PC-3 (cell line): ENCODE results near the gene ADSS1. TPM values are rescaled to one million over a fixed set of nuclear protein-coding genes. Genes with fewer than 3 reads are reported as not detected.
A peak's percentile ranks its signal among the peaks of the same experiment; 100 is the strongest.

Experiments used
- ATAC-seq: fragments of 200-7000 bp; cut with Tn5 transposase; 2 replicates; pipeline ENCODE4 v1.9.1; 2020; ENCODE audit warnings: mild to moderate bottlenecking, moderate library complexity
- BruUV-seq: library from RNA; stranded (reverse); fragments of 400-500 nt; replicated peaks from 2 replicates; lab custom pipeline; 2021; lab: Mats Ljungman, UMichigan
- CTCF ChIA-PET: fragments of 300-600 bp; sonication (Branson Sonifier 250); formaldehyde crosslinking; loops from one replicate; lab custom pipeline; 2022; ENCODE audit warnings: antibody characterized with exemption; lab: Charles Lee
- POLR2A ChIA-PET: fragments of 300-600 bp; sonication (Branson Sonifier 250); formaldehyde crosslinking; loops from one replicate; lab custom pipeline; 2022; ENCODE audit warnings: antibody characterized with exemption; ENCODE audit not compliant: unreplicated experiment; lab: Charles Lee
- DNase-seq: peaks from one replicate; pipeline ENCODE4 v3.0.0-alpha.2; 2015
- H2AFZ ChIP-seq: fragments of 300-600 bp; sonication (generic); 2 replicates; pipeline ENCODE4 v1.6.0; 2016; ENCODE audit warnings: antibody characterized with exemption, low read length
- H3F3A ChIP-seq: fragments of 300-600 bp; sonication (generic); one replicate; pipeline ENCODE4 v1.6.0; 2017; ENCODE audit warnings: antibody characterized with exemption, low read length, control low read depth, mild to moderate bottlenecking; ENCODE audit not compliant: unreplicated experiment
- H3K27ac ChIP-seq: fragments of 300-600 bp; sonication (generic); 2 replicates; pipeline ENCODE4 v1.5.1; 2016; ENCODE audit warnings: mild to moderate bottlenecking, low read length
- H3K27me3 ChIP-seq: fragments of 300-600 bp; sonication (generic); 2 replicates; pipeline ENCODE4 v1.6.1; 2016; ENCODE audit warnings: low read length, mixed read lengths
- H3K36me3 ChIP-seq: fragments of 300-600 bp; sonication (generic); 2 replicates; pipeline ENCODE4 v1.6.1; 2016; ENCODE audit warnings: low read depth, mixed run types, low read length, mixed read lengths
- H3K4me1 ChIP-seq: fragments of 300-600 bp; sonication (generic); 2 replicates; pipeline ENCODE4 v1.5.1; 2016; ENCODE audit warnings: low read length; ENCODE audit not compliant: insufficient read depth
- H3K4me2 ChIP-seq: fragments of 300-600 bp; sonication (generic); 2 replicates; pipeline ENCODE4 v1.6.0; 2016; ENCODE audit warnings: low read length
- H3K4me3 ChIP-seq: fragments of 300-600 bp; sonication (generic); 2 replicates; pipeline ENCODE4 v1.5.1; 2016; ENCODE audit warnings: mild to moderate bottlenecking, low read length, mixed read lengths
- H3K79me2 ChIP-seq: fragments of 300-600 bp; sonication (generic); 2 replicates; pipeline ENCODE4 v1.6.1; 2017; ENCODE audit warnings: low read length, mixed read lengths
- H3K9ac ChIP-seq: fragments of 300-600 bp; sonication (generic); 2 replicates; pipeline ENCODE4 v1.6.0; 2016; ENCODE audit warnings: mild to moderate bottlenecking, low read length
- H3K9me2 ChIP-seq: fragments of 300-600 bp; sonication (generic); replicated peaks from 2 replicates; pipeline ENCODE4 v1.6.1; 2016; ENCODE audit warnings: mixed run types, low read length, mixed read lengths
- H3K9me3 ChIP-seq: fragments of 300-600 bp; sonication (generic); 2 replicates; pipeline ENCODE4 v1.6.1; 2016; ENCODE audit warnings: low read length, mixed read lengths
- H4K20me1 ChIP-seq: fragments of 300-600 bp; sonication (generic); 2 replicates; pipeline ENCODE4 v1.6.1; 2016; ENCODE audit warnings: low read length, mixed read lengths
- CTCF ChIP-seq: fragments of 300-600 bp; sonication (generic); conservative IDR thresholded peaks from 2 replicates; pipeline ENCODE4 v1.5.1; 2017; ENCODE audit warnings: antibody characterized with exemption, low read depth, mild to moderate bottlenecking, low read length
- EZH2 ChIP-seq: fragments of 300-600 bp; sonication (generic); IDR thresholded peaks from one replicate; pipeline ENCODE4 v1.6.1; 2017; ENCODE audit warnings: antibody characterized with exemption, mild to moderate bottlenecking, low read length; ENCODE audit not compliant: unreplicated experiment
- EZH2phosphoT487 ChIP-seq: fragments of 300-600 bp; sonication (generic); IDR thresholded peaks from 2 replicates; pipeline ENCODE4 v1.6.1; 2018; ENCODE audit warnings: mild to moderate bottlenecking, antibody characterized with exemption, low read length, borderline replicate concordance
- intact Hi-C: fragments of 100-400 bp; cut with micrococcal nuclease; formaldehyde crosslinking; loops from 2 replicates; pipeline ENCODE4 v1.9.0; 2023
- total RNA-seq: library from RNA; depleted of rRNA; stranded (reverse); fragments of >200 nt; gene quantifications from 2 replicates; pipeline ENCODE4 v1.2.3, GENCODE V29; 2014

The ADSS1 gene
- total RNA-seq, 1 experiment from 2014 or later = 7.9 TPM

GRCh38 chr14:104724407-104724980 lies 465 bp downstream of the ADSS1 start:
- TF ChIP-seq EZH2phosphoT487 (no peak), CTCF (no peak), EZH2 (no peak)
- Histone ChIP-seq H4K20me1 (no peaks in the 10 kb centered on the region), H3K27ac (no peak overlapping the region), H3K27me3 (no peaks in the 10 kb centered on the region), H2AFZ (0 out of 2 replicates have a peak overlapping the region, but pooled peaks have one; percentile 59), H3K4me2 (peak overlapping the region; percentile 100), H3K4me1 (peaks cover 7% of the 10 kb centered on the region), H3F3A (no peaks in the 10 kb centered on the region), H3K9me3 (no peaks in the 10 kb centered on the region), H3K9ac (peak overlapping the region; percentile 57), H3K4me3 (peak overlapping the region; percentile 78), H3K79me2 (no peaks in the 10 kb centered on the region), H3K9me2 (no peaks in the 10 kb centered on the region), H3K36me3 (peaks cover 5% of the 10 kb centered on the region; the same call in 1 of the 2 replicates)
- no peak for DNase-seq
- BruUV-seq = TSS peak; percentile 20
- ATAC-seq = peak; percentile 16
- intact Hi-C loops = loop anchor here (2.0 kb wide), 1 partner anchor 22 kb away; no protein-coding TSS in a partner anchor
- CTCF ChIA-PET = no interaction called here
- POLR2A ChIA-PET = no interaction called here

- H3K36me3 ChIP-seq = 0 out of 2 replicates have a peak, but pooled peaks cover under 1% of the 10 kb centered on the region
- ATAC-seq (peak; percentile 6), DNase-seq (peak; percentile 32)
- H3K27me3 ChIP-seq = no peaks in the 10 kb centered on the region
- H3K9me3 ChIP-seq = no peaks in the 10 kb centered on the region
- peak overlapping the region; percentile 57; the same call in 1 of the 2 replicates for H3K9ac ChIP-seq
- no peaks in the 10 kb centered on the region for H3F3A ChIP-seq
- ChIA-PET POLR2A (no interaction called here), CTCF (no interaction called here)
- H3K4me3 ChIP-seq = peak overlapping the region; percentile 78
- TF ChIP-seq CTCF (peak; percentile 38), EZH2phosphoT487 (no peak)
- H3K4me2 ChIP-seq = peak overlapping the region; percentile 100
- peaks cover 7% of the 10 kb centered on the region for H3K4me1 ChIP-seq
- H3K79me2 ChIP-seq = no peaks in the 10 kb centered on the region
- no peaks in the 10 kb centered on the region for H3K9me2 ChIP-seq
- intact Hi-C loops = loop anchor here (2.0 kb wide), 1 partner anchor 22 kb away; no protein-coding TSS in a partner anchor
- no peak overlapping the region for H3K27ac ChIP-seq
- no peak overlapping the region for H2AFZ ChIP-seq
- H4K20me1 ChIP-seq = no peaks in the 10 kb centered on the region
- no TSS peak for BruUV-seq
These were observed 1.1 kb downstream of the ADSS1 start for GRCh38 chr14:104724981-104725771.
